ENCODE results near the gene FOXO4.

- TF ChIP-seq CTCF (IDR thresholded peaks at IDR 0.05; ENCODE audit: insufficient read depth, low read depth, low read length) (no peak), EZH2 (IDR thresholded peaks at IDR 0.05; ENCODE audit: insufficient read depth, low read length) (no peak)
Measured at GRCh38 chrX:71111921-71112431, 16.3 kb downstream of the FOXO4 start.
